GM19351 (cell line): ENCODE data around the gene BEAN1.
"Not testable (repeated sequence)": the region's sequence is repeated elsewhere in the genome, so short reads cannot be mapped to it uniquely, and the experiment has no call there.

Experiments used
- ATAC-seq: cut with Tn5 transposase; IDR thresholded peaks from one replicate; pipeline ENCODE4 v1.9.1; 2021; ENCODE audit warnings: mild to moderate bottlenecking, moderate library complexity; ENCODE audit not compliant: unreplicated experiment

Gene BEAN1

GRCh38 chr16:66438536-66438935 is 11.4 kb downstream of the BEAN1 start:
- no peak for ATAC-seq

- ATAC-seq = no peak
These were observed 12.1 kb downstream of the BEAN1 start for GRCh38 chr16:66439051-66439730.

GRCh38 chr16:66440271-66440802 is 13.2 kb downstream of the BEAN1 start:
- no peak for ATAC-seq

GRCh38 chr16:66440970-66441369 is 13.9 kb downstream of the BEAN1 start:
- ATAC-seq = no peak

- no peak for ATAC-seq
These were observed 14.7 kb downstream of the BEAN1 start for GRCh38 chr16:66441586-66442375.

GRCh38 chr16:66442502-66443268 is 15.6 kb downstream of the BEAN1 start:
- ATAC-seq = no peak

- no peak for ATAC-seq
These were observed 16.2 kb downstream of the BEAN1 start for GRCh38 chr16:66443269-66443652.

GRCh38 chr16:66444049-66444481 is 17.0 kb downstream of the BEAN1 start:
- no peak for ATAC-seq

GRCh38 chr16:66446737-66447136 is 19.6 kb downstream of the BEAN1 start:
- ATAC-seq = no peak

GRCh38 chr16:66447491-66447890 is 20.4 kb downstream of the BEAN1 start:
- ATAC-seq = no peak

- no peak for ATAC-seq
These were observed 24.5 kb downstream of the BEAN1 start for GRCh38 chr16:66451548-66451947.

GRCh38 chr16:66453230-66453629 is 26.1 kb downstream of the BEAN1 start:
- ATAC-seq = not testable (repeated sequence)

GRCh38 chr16:66454751-66455150 is 27.7 kb downstream of the BEAN1 start:
- no peak for ATAC-seq

GRCh38 chr16:66455970-66456369 is 28.9 kb downstream of the BEAN1 start:
- no peak for ATAC-seq

GRCh38 chr16:66457888-66458287 is 30.8 kb downstream of the BEAN1 start:
- no peak for ATAC-seq

GRCh38 chr16:66458292-66458691 is 31.2 kb downstream of the BEAN1 start:
- ATAC-seq = no peak

GRCh38 chr16:66458853-66459252 is 31.8 kb downstream of the BEAN1 start:
- no peak for ATAC-seq

- no peak for ATAC-seq
These were observed 32.8 kb downstream of the BEAN1 start for GRCh38 chr16:66459878-66460277.

GRCh38 chr16:66460703-66461102 is 33.6 kb downstream of the BEAN1 start:
- no peak for ATAC-seq

GRCh38 chr16:66462912-66463311 is 35.8 kb downstream of the BEAN1 start:
- ATAC-seq = no peak

- ATAC-seq = not testable (repeated sequence)
These were observed 38.9 kb downstream of the BEAN1 start for GRCh38 chr16:66465946-66466345.
